NB4 (cell line): ENCODE measurements around the gene PDE6H.

ENCODE experiments used
- DNase-seq: peaks from one replicate; pipeline ENCODE4 v3.0.0; 2010; ENCODE audit warnings: low read depth
- H3K4me3 ChIP-seq: one replicate; pipeline ENCODE4 v1.5.1; 2011; ENCODE audit warnings: mild to moderate bottlenecking, low read depth, low read length, moderate library complexity
- CTCF ChIP-seq: IDR thresholded peaks from one replicate; pipeline ENCODE4 v1.5.1; 2012; ENCODE audit warnings: low read depth, low read length
- MAX ChIP-seq: IDR thresholded peaks from 2 replicates; pipeline ENCODE4 v1.6.1; 2011; ENCODE audit warnings: low read depth, low read length
- MYC ChIP-seq: IDR thresholded peaks from 2 replicates; pipeline ENCODE4 v1.6.1; 2011; ENCODE audit warnings: low read depth, low read length
- POLR2A ChIP-seq: IDR thresholded peaks from 2 replicates; pipeline ENCODE4 v1.6.1; 2011; ENCODE audit warnings: mild to moderate bottlenecking; ENCODE audit not compliant: insufficient read length; ENCODE audit errors: extremely low read depth

The PDE6H gene

GRCh38 chr12:14988035-14988434 lies 15.2 kb downstream of the PDE6H start:
- DNase-seq = no peak
- no peak overlapping the region for H3K4me3 ChIP-seq

DNA sequence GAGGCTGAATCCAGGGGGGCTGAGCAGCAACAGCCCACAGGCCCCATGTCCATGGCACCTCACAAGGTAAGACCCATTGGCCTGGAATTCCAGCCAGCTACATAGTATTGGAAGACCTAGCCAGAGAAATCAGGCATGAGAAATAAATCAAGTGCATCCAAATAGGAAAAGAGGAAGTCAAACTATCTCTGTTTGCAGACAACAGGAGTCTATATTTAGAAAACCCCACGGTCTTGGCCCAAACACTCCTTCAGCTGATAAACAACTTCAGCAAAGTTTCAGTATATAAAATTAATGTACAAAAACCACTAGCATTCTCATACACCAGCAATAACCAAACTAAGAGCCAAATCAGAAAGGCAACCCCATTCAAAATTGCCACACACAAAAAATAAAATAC lies 16.9 kb downstream of the PDE6H start:
- no peak overlapping the region for H3K4me3 ChIP-seq
- TF ChIP-seq MAX (no peak), POLR2A (no peak), MYC (no peak), CTCF (no peak)
- DNase-seq = no peak

More at GRCh38 chr12:14988035-14988434, 15.2 kb downstream of the PDE6H start:
- TF ChIP-seq MAX (no peak), POLR2A (no peak), CTCF (no peak), MYC (no peak)

- DNase-seq = no peak
- H3K4me3 ChIP-seq = no peak overlapping the region
- TF ChIP-seq POLR2A (no peak), MAX (no peak)
Observed at GRCh38 chr12:14991069-14991468, 18.2 kb downstream of the PDE6H start.

DNA sequence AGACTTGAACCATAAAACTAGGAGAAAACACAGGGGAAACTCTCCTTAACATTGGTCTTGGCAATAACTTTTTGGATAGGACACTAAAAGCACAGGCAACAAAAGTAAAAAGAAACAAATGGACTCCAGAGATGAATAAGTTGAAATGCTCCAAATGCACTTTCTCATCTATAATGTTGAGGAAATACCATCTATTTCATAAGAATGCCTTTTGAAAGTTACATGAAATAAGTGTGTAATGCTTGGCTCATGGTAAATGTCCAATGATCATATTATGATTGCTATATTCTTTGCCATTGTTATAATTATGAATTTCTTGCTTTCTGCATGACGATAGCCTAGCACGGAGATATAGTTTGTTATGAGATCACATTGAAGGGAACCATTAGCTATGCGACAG lies 19.8 kb downstream of the PDE6H start:
- no peak overlapping the region for H3K4me3 ChIP-seq
- DNase-seq = no peak
- TF ChIP-seq MYC (no peak), POLR2A (no peak), MAX (no peak), CTCF (no peak)

DNA sequence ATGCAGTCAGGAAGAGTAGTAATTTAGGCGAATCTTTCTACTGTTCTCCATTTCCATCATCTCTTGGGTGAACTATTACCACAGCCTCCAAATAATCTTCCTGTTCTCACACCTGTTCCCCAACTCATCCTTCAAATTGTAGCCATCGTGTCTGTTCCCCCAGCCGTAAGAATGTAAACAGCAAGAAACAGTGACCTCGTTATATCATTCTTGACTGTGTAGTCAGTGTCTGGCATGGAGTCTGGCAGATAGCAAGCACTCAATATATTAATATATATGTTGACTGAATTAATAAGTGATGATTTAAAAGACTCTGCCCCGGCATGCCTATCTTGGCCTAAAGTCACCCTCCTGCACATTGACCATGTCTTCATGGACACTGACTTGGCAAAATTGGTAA lies 20.3 kb downstream of the PDE6H start:
- no peak for DNase-seq

More for the DNA sequence above, 20.3 kb downstream of the PDE6H start:
- TF ChIP-seq MYC (no peak), POLR2A (no peak), MAX (no peak), CTCF (no peak)
- no peak overlapping the region for H3K4me3 ChIP-seq
